Tibial artery (tissue), 4 donors: ENCODE measurements around the gene UBE2H.
"Not testable (repeated sequence)": the region's sequence is repeated elsewhere in the genome, so short reads cannot be mapped to it uniquely, and the experiment has no call there.

Experiments
- DNase-seq, 2 donors: peaks; one replicate each; pipeline ENCODE4 v3.0.0-alpha.2; 2019
- H3K27ac ChIP-seq, 2 donors: fragments of 200-600 bp; sonication (generic) in 1 of 2; 1 replicate in 1 of 2; 2 replicates in 1 of 2; pipeline ENCODE4 v1.5.1; 2018 to 2019; ENCODE audit warnings: mild to moderate bottlenecking in 1 of 2
- H3K27me3 ChIP-seq, 2 donors: fragments of 200-600 bp; sonication (generic) in 1 of 2; one replicate each; pipeline versions ENCODE4 v1.5.1 to v1.6.0; 2016 to 2019
- H3K36me3 ChIP-seq, 3 donors: fragments of 200-600 bp; sonication (generic) in 2 of 3; one replicate each; pipeline ENCODE4 v1.5.1; 2016 to 2019; ENCODE audit warnings: mild to moderate bottlenecking in 2 of 3
- H3K4me1 ChIP-seq, 4 donors: fragments of 200-600 bp; sonication (generic) in 2 of 4; 1 replicate in 3 of 4; 2 replicates in 1 of 4; pipeline ENCODE4 v1.5.1; 2016 to 2019
- H3K4me3 ChIP-seq, 2 donors: fragments of 200-600 bp; sonication (generic) in 1 of 2; 1 replicate in 1 of 2; 2 replicates in 1 of 2; pipeline ENCODE4 v1.5.1; 2018 to 2019; ENCODE audit warnings: mild to moderate bottlenecking in 2 of 2
- H3K9me3 ChIP-seq, 3 donors: fragments of 200-600 bp; sonication (generic) in 1 of 3; one replicate each; pipeline ENCODE4 v1.5.1; 2016 to 2019
- CTCF ChIP-seq, 2 experiments: fragments of 200-600 bp in 1 of 2; fragments of 450-650 bp in 1 of 2; IDR thresholded peaks; one replicate each; pipeline ENCODE4 v1.5.1; 2017 to 2019; ENCODE audit warnings: antibody characterized with exemption in 2 of 2, mild to moderate bottlenecking in 1 of 2, moderate library complexity in 1 of 2
- intact Hi-C: fragments of 100-400 bp; cut with DNase I; formaldehyde crosslinking; loops from one replicate; pipeline ENCODE4 v1.15.0; 2023; ENCODE audit warnings: low total_unique reads

Gene UBE2H

GRCh38 chr7:129836983-129837382, 115.8 kb downstream of the UBE2H start:
- intact Hi-C loops: no loop called here
- peaks cover 0 to 52% (median 18%) of the 10 kb centered on the region in 4 donors for H3K4me1 ChIP-seq
- H3K4me3 ChIP-seq: no peak overlapping the region
- H3K36me3 ChIP-seq: peaks cover 11 to 44% (median 32%) of the 10 kb centered on the region in 3 donors
- H3K27me3 ChIP-seq: no peaks in the 10 kb centered on the region
- no peaks in the 10 kb centered on the region for H3K9me3 ChIP-seq
- no peak for DNase-seq
- TF ChIP-seq CTCF (IDR thresholded peaks at IDR 0.05): no peak
- no peak overlapping the region for H3K27ac ChIP-seq

- peaks cover 0 to 52% (median 25%) of the 10 kb centered on the region in 4 donors for H3K4me1 ChIP-seq
- no peaks in the 10 kb centered on the region for H3K27me3 ChIP-seq
- no peak for TF ChIP-seq CTCF (IDR thresholded peaks at IDR 0.05)
- no peak overlapping the region for H3K4me3 ChIP-seq
- DNase-seq: no peak
- no peaks in the 10 kb centered on the region for H3K9me3 ChIP-seq
- H3K27ac ChIP-seq: no peak overlapping the region
- intact Hi-C loops: no loop called here
- H3K36me3 ChIP-seq: peaks cover 11 to 44% (median 32%) of the 10 kb centered on the region in 3 donors
Measured at GRCh38 chr7:129835569-129835968, 117.2 kb downstream of the UBE2H start.

- intact Hi-C loops, H3K27me3 ChIP-seq, H3K27ac ChIP-seq, H3K4me3 ChIP-seq, H3K9me3 ChIP-seq, DNase-seq: not testable (repeated sequence)
- H3K4me1 ChIP-seq: peaks cover 9 to 57% (median 30%) of the 10 kb centered on the region in 4 donors
- peaks cover 9 to 36% (median 24%) of the 10 kb centered on the region in 3 donors for H3K36me3 ChIP-seq
Measured at GRCh38 chr7:129833353-129833752, 119.4 kb downstream of the UBE2H start.

- Histone ChIP-seq H3K4me1 (peaks cover 9 to 57% (median 30%) of the 10 kb centered on the region in 4 donors), H3K27ac (no peak overlapping the region), H3K4me3 (no peak overlapping the region), H3K27me3 (no peaks in the 10 kb centered on the region), H3K9me3 (no peaks in the 10 kb centered on the region), H3K36me3 (peaks cover 6 to 30% (median 20%) of the 10 kb centered on the region in 3 donors)
- no peak for DNase-seq
- no peak for TF ChIP-seq CTCF (IDR thresholded peaks at IDR 0.05)
- intact Hi-C loops: no loop called here
Measured at GRCh38 chr7:129832701-129833227, 120.0 kb downstream of the UBE2H start.

GRCh38 chr7:129832282-129832681, 120.5 kb downstream of the UBE2H start:
- Histone ChIP-seq H3K9me3 (no peaks in the 10 kb centered on the region), H3K27ac (peak overlapping the region; percentile 64 to 71), H3K27me3 (no peaks in the 10 kb centered on the region), H3K36me3 (peaks cover 6 to 25% (median 15%) of the 10 kb centered on the region in 3 donors), H3K4me1 (peaks cover 9 to 57% (median 30%) of the 10 kb centered on the region in 4 donors), H3K4me3 (no peak overlapping the region)
- TF ChIP-seq CTCF (IDR thresholded peaks at IDR 0.05): no peak
- intact Hi-C loops: no loop called here
- DNase-seq: no peak

GRCh38 chr7:129831424-129832058, 121.2 kb downstream of the UBE2H start:
- intact Hi-C loops: no loop called here
- H3K4me1 ChIP-seq: peaks cover 9 to 60% (median 30%) of the 10 kb centered on the region in 4 donors
- DNase-seq: no peak
- H3K27ac ChIP-seq: peak overlapping the region; percentile 64 to 71
- peaks cover 6 to 18% (median 13%) of the 10 kb centered on the region in 3 donors for H3K36me3 ChIP-seq
- H3K9me3 ChIP-seq: no peaks in the 10 kb centered on the region
- H3K4me3 ChIP-seq: no peak overlapping the region
- TF ChIP-seq CTCF (IDR thresholded peaks at IDR 0.05): no peak
- H3K27me3 ChIP-seq: no peaks in the 10 kb centered on the region
